Right kidney (tissue), 1 donor: ENCODE results near the gene PSD4.

Source experiments
- DNase-seq: peaks from one replicate; pipeline ENCODE4 v3.0.0-alpha.2; 2016

Gene PSD4

GRCh38 chr2:113238871-113239839 lies 65.4 kb downstream of the PSD4 start:
- no peak for DNase-seq

- no peak for DNase-seq
Measured at GRCh38 chr2:113240150-113240914, 66.6 kb downstream of the PSD4 start.

GRCh38 chr2:113240915-113241911 lies 67.4 kb downstream of the PSD4 start:
- DNase-seq, result no peak

GRCh38 chr2:113242327-113242726 lies 68.6 kb downstream of the PSD4 start:
- no peak for DNase-seq

GRCh38 chr2:113245276-113245711 lies 71.5 kb downstream of the PSD4 start:
- DNase-seq, result no peak

- DNase-seq, result no peak
Measured at GRCh38 chr2:113246606-113247005, 72.8 kb downstream of the PSD4 start.

GRCh38 chr2:113248997-113249770 lies 75.4 kb downstream of the PSD4 start:
- DNase-seq, result peak; percentile 61

GRCh38 chr2:113251118-113251517 lies 77.3 kb downstream of the PSD4 start:
- no peak for DNase-seq

- no peak for DNase-seq
Measured at GRCh38 chr2:113252047-113252590, 78.3 kb downstream of the PSD4 start.

GRCh38 chr2:113253453-113253852 lies 79.7 kb downstream of the PSD4 start:
- no peak for DNase-seq

GRCh38 chr2:113255140-113256070 lies 81.6 kb downstream of the PSD4 start:
- no peak for DNase-seq

- no peak for DNase-seq
Measured at GRCh38 chr2:113257516-113258264, 83.9 kb downstream of the PSD4 start.

- DNase-seq, result no peak
Measured at GRCh38 chr2:113258471-113259147, 84.8 kb downstream of the PSD4 start.
